K562 (cell line): ENCODE data around the gene LEAP2. TPM values are rescaled to one million over a fixed set of nuclear protein-coding genes. Genes with fewer than 3 reads are reported as not detected.

Source experiments
- ATF6 ChIP-seq: sonication (generic); formaldehyde crosslinking; IDR thresholded peaks from 2 replicates; pipeline ENCODE4 v1.4.0; 2020; ENCODE audit warnings: mild to moderate bottlenecking, missing genetic modification reagents
- BRCA1 ChIP-seq, 2 experiments: fragments of 450-650 bp in 1 of 2; sonication (generic) in 1 of 2; formaldehyde crosslinking in 1 of 2; IDR thresholded peaks; 2 replicates each; pipeline versions ENCODE4 v1.5.0 to v1.6.1; 2017 to 2020; ENCODE audit warnings: mild to moderate bottlenecking in 1 of 2, missing genetic modification reagents in 1 of 2
- EP400 ChIP-seq: fragments of 450-650 bp; IDR thresholded peaks from 2 replicates; pipeline ENCODE4 v1.6.1; 2017; ENCODE audit warnings: antibody characterized with exemption, mild to moderate bottlenecking, moderate library complexity
- EWSR1 ChIP-seq: fragments of 450-650 bp; IDR thresholded peaks from 2 replicates; pipeline ENCODE4 v1.6.1; 2018; ENCODE audit warnings: borderline replicate concordance, mild to moderate bottlenecking, low read depth, moderate library complexity; ENCODE audit not compliant: partially characterized antibody
- GATAD2B ChIP-seq: fragments of 450-650 bp; IDR thresholded peaks from 2 replicates; pipeline ENCODE4 v1.6.1; 2017; ENCODE audit warnings: mild to moderate bottlenecking, borderline replicate concordance
- HDAC6 ChIP-seq: IDR thresholded peaks from 2 replicates; pipeline ENCODE4 v1.6.1; 2012; ENCODE audit warnings: low read depth, mild to moderate bottlenecking, control low read depth, inconsistent platforms, low read length, moderate library complexity
- IRF2 ChIP-seq: sonication (generic); formaldehyde crosslinking; IDR thresholded peaks from 2 replicates; pipeline ENCODE4 v1.8.1; 2022; ENCODE audit warnings: mild to moderate bottlenecking, missing genetic modification reagents
- MAFF ChIP-seq: IDR thresholded peaks from 2 replicates; pipeline ENCODE4 v1.6.1; 2012; ENCODE audit warnings: low read length, improper control_type of control experiment
- MAX ChIP-seq: sonication (generic); formaldehyde crosslinking; IDR thresholded peaks from 2 replicates; pipeline ENCODE4 v1.9.0; 2022; ENCODE audit warnings: mild to moderate bottlenecking, missing genetic modification reagents
- MED1 ChIP-seq: sonication (generic); formaldehyde crosslinking; IDR thresholded peaks from 2 replicates; pipeline ENCODE4 v1.8.1; 2023; ENCODE audit warnings: missing genetic modification reagents, borderline replicate concordance
- MITF ChIP-seq: IDR thresholded peaks from 2 replicates; pipeline ENCODE4 v1.6.1; 2014; ENCODE audit warnings: antibody characterized with exemption
- RAD21 ChIP-seq, 2 experiments: fragments of 250-450 bp in 1 of 2; fragments of 450-650 bp in 1 of 2; sonication (Bioruptor Pico) in 1 of 2; formaldehyde crosslinking in 1 of 2; IDR thresholded peaks in 1 of 2; conservative IDR thresholded peaks in 1 of 2; 2 replicates each; pipeline versions ENCODE4 v1.4.0 to v1.8.0; 2020 to 2022; ENCODE audit warnings: mild to moderate bottlenecking in 2 of 2, moderate library complexity in 1 of 2
- RBFOX2 ChIP-seq: fragments of 200-400 bp; formaldehyde crosslinking; IDR thresholded peaks from 2 replicates; pipeline ENCODE4 v1.6.1; 2017; ENCODE audit warnings: low read depth, mild to moderate bottlenecking, low read length, moderate library complexity
- SMARCC2 ChIP-seq: fragments of 450-650 bp; IDR thresholded peaks from 2 replicates; pipeline ENCODE4 v1.6.1; 2017; ENCODE audit warnings: antibody characterized with exemption, moderate library complexity, mild to moderate bottlenecking, low read depth
- SMC3 ChIP-seq: conservative IDR thresholded peaks from 2 replicates; pipeline ENCODE4 v1.6.1; 2011; ENCODE audit warnings: low read depth, low read length, improper control_type of control experiment; ENCODE audit not compliant: insufficient read depth
- TEAD4 ChIP-seq, 2 experiments: sonication (generic) in 1 of 2; formaldehyde crosslinking in 1 of 2; IDR thresholded peaks; 2 replicates each; pipeline versions ENCODE4 v1.6.1 to v1.8.0; 2012 to 2022; ENCODE audit warnings: borderline replicate concordance in 1 of 2, inconsistent platforms in 1 of 2, low read length in 1 of 2, mild to moderate bottlenecking in 1 of 2, missing genetic modification reagents in 1 of 2
- ZBTB8A ChIP-seq: fragments of 450-650 bp; IDR thresholded peaks from 2 replicates; pipeline ENCODE4 v1.6.1; 2018; ENCODE audit warnings: mild to moderate bottlenecking, moderate library complexity; ENCODE audit not compliant: partially characterized antibody
- ZNF253 ChIP-seq: fragments of 250-450 bp; sonication (Bioruptor Pico); conservative IDR thresholded peaks from 2 replicates; pipeline ENCODE4 v1.6.1; 2021; ENCODE audit warnings: mild to moderate bottlenecking
- ZNF280B ChIP-seq: fragments of 250-450 bp; sonication (Bioruptor Pico); IDR thresholded peaks from 2 replicates; pipeline ENCODE4 v1.5.1; 2021; ENCODE audit warnings: mild to moderate bottlenecking
- ZNF282 ChIP-seq: sonication (generic); formaldehyde crosslinking; IDR thresholded peaks from 2 replicates; pipeline ENCODE4 v1.8.1; 2023; ENCODE audit warnings: missing genetic modification reagents
- polyA plus RNA-seq, 8 experiments: library from polyadenylated mRNA; depleted of rRNA in 4 of 8; stranded (reverse) in 5 of 8; unstranded in 3 of 8; fragments of >200 nt; fragmentation: Nextera tagmentation in 2 of 8; fragmentation: Illumina TruSeq in 1 of 8; extraction: Ambion mirVana in 2 of 8; extraction: Trizol in 1 of 8; gene quantifications; 2 replicates each; pipeline versions ENCODE4 v1.2.1 to v1.2.3, GENCODE V29; 2011 to 2014; ENCODE audit warnings: inconsistent platforms in 1 of 8, missing spikeins in 1 of 8
- total RNA-seq, 7 experiments: library from RNA; depleted of rRNA in 6 of 7; stranded (reverse); fragments of >200 nt in 6 of 7; fragmentation: Illumina TruSeq in 2 of 7; extraction: Trizol in 2 of 7; gene quantifications; 2 replicates each; pipeline versions ENCODE4 v1.2.1 to v1.2.3, GENCODE V29; 2011 to 2021; ENCODE audit warnings: low replicate concordance in 1 of 7

LEAP2 gene
- total and polyA plus RNA-seq, 9 of the 15 experiments (the other 6 are each of a cell fraction or from before 2014, with no cell fraction given), result 1.1 to 5.6 (median 2.5) TPM

- no peak for TF ChIP-seq ZNF253 (CRISPR knock-in tag)
- TF ChIP-seq TEAD4 (IDR thresholded peaks at IDR 0.05; ENCODE audit: low read length), result no peak
- TF ChIP-seq TEAD4 (CRISPR knock-in tag; IDR thresholded peaks at IDR 0.05; ENCODE audit: borderline replicate concordance), result 0 out of 2 replicates have a peak, but pooled peaks have one; percentile 59
- TF ChIP-seq MAX (CRISPR knock-in tag), result peak; percentile 83
- 0 out of 2 replicates have a peak, but pooled peaks have one; percentile 28 for TF ChIP-seq SMARCC2
- 0 out of 2 replicates have a peak, but pooled peaks have one; percentile 44 for TF ChIP-seq GATAD2B
- TF ChIP-seq MITF, result 0 out of 2 replicates have a peak, but pooled peaks have one; percentile 2
- peak; percentile 92; the same call in 1 of the 2 replicates for TF ChIP-seq ZNF282 (CRISPR knock-in tag)
- TF ChIP-seq EP400, result peak; percentile 64; the same call in 1 of the 2 replicates
- TF ChIP-seq HDAC6, result 0 out of 2 replicates have a peak, but pooled peaks have one; percentile 41
- 0 out of 2 replicates have a peak, but pooled peaks have one; percentile 51 for TF ChIP-seq ATF6 (CRISPR knock-in tag)
- TF ChIP-seq BRCA1 (IDR thresholded peaks at IDR 0.05), result no peak
- TF ChIP-seq BRCA1 (CRISPR knock-in tag; IDR thresholded peaks at IDR 0.05), result no peak
- TF ChIP-seq IRF2 (CRISPR knock-in tag), result 0 out of 2 replicates have a peak, but pooled peaks have one; percentile 28
- TF ChIP-seq MED1 (CRISPR knock-in tag), result no peak
- TF ChIP-seq MAFF, result no peak
- TF ChIP-seq RAD21 (CRISPR knock-in tag; conservative IDR thresholded peaks at IDR 0.05 in 1 of 2, IDR thresholded peaks at IDR 0.05 in 1 of 2), result peak; percentile 86 to 88
- TF ChIP-seq ZBTB8A, result no peak
- TF ChIP-seq ZNF280B (CRISPR knock-in tag), result no peak
- TF ChIP-seq EWSR1, result no peak
- TF ChIP-seq SMC3, result peak; percentile 53
- peak; percentile 85 for TF ChIP-seq RBFOX2
These were observed 43.6 kb upstream of the LEAP2 start (continued) for GRCh38 chr5:132829742-132830435.
